DMS79 (cell line): ENCODE measurements around the gene PKP2.
"Not testable (repeated sequence)": the region's sequence is repeated elsewhere in the genome, so short reads cannot be mapped to it uniquely, and the experiment has no call there.

Experiments used
- DNase-seq: peaks from one replicate; lab custom pipeline; 2025; lab: John Stamatoyannopoulos, UW

The PKP2 gene

GRCh38 chr12:32895688-32896431 lies 717 bp downstream of the PKP2 start:
- DNase-seq = no peak

- no peak for DNase-seq
These were observed 2.0 kb downstream of the PKP2 start for GRCh38 chr12:32894566-32894965.

GRCh38 chr12:32893458-32893857 lies 3.1 kb downstream of the PKP2 start:
- no peak for DNase-seq

- no peak for DNase-seq
These were observed 3.5 kb downstream of the PKP2 start for GRCh38 chr12:32893043-32893442.

- DNase-seq = not testable (repeated sequence)
These were observed 4.2 kb downstream of the PKP2 start for GRCh38 chr12:32892369-32892768.

- DNase-seq = no peak
These were observed 4.6 kb downstream of the PKP2 start for GRCh38 chr12:32891956-32892355.

- DNase-seq = no peak
These were observed 5.1 kb downstream of the PKP2 start for GRCh38 chr12:32891526-32891925.

- no peak for DNase-seq
These were observed 7.4 kb downstream of the PKP2 start for GRCh38 chr12:32889011-32889760.

GRCh38 chr12:32887058-32887457 lies 9.5 kb downstream of the PKP2 start:
- DNase-seq = no peak

GRCh38 chr12:32885831-32886230 lies 10.7 kb downstream of the PKP2 start:
- DNase-seq = no peak

GRCh38 chr12:32884962-32885361 lies 11.6 kb downstream of the PKP2 start:
- no peak for DNase-seq

GRCh38 chr12:32881702-32882101 lies 14.9 kb downstream of the PKP2 start:
- no peak for DNase-seq

GRCh38 chr12:32881107-32881506 lies 15.5 kb downstream of the PKP2 start:
- DNase-seq = no peak

- DNase-seq = not testable (repeated sequence)
These were observed 17.5 kb downstream of the PKP2 start for GRCh38 chr12:32879066-32879465.

- no peak for DNase-seq
These were observed 18.7 kb downstream of the PKP2 start for GRCh38 chr12:32877601-32878459.

- no peak for DNase-seq
These were observed 20.6 kb downstream of the PKP2 start for GRCh38 chr12:32876004-32876403.

- no peak for DNase-seq
These were observed 21.6 kb downstream of the PKP2 start for GRCh38 chr12:32874975-32875374.

GRCh38 chr12:32874078-32874477 lies 22.5 kb downstream of the PKP2 start:
- no peak for DNase-seq

- not testable (repeated sequence) for DNase-seq
These were observed 24.2 kb downstream of the PKP2 start for GRCh38 chr12:32872416-32872815.

GRCh38 chr12:32870716-32871115 lies 25.9 kb downstream of the PKP2 start:
- DNase-seq = no peak

GRCh38 chr12:32868885-32869284 lies 27.7 kb downstream of the PKP2 start:
- no peak for DNase-seq

GRCh38 chr12:32864731-32865130 lies 31.8 kb downstream of the PKP2 start:
- no peak for DNase-seq

GRCh38 chr12:32863128-32863527 lies 33.4 kb downstream of the PKP2 start:
- DNase-seq = no peak
